Activated naive CD4-positive, alpha-beta T cell treated with anti-CD3 and anti-CD28 coated beads, Interleukin-2, amount 10 ng/mL, durations not matched to agents 7 days and 5 days (primary cell): ENCODE data around the gene GRIK2.

Experiments
- CTCF ChIA-PET: fragments of 350-600 bp; sonication (Branson Sonifier 250); formaldehyde crosslinking; loops from one replicate; lab custom pipeline; 2021; ENCODE audit warnings: antibody characterized with exemption; lab: Charles Lee
- DNase-seq: peaks from one replicate; pipeline ENCODE4 v3.0.0-alpha.2; 2020
- H3K27ac Mint-ChIP-seq: one replicate; pipeline ENCODE4 v1.8.0; 2021; ENCODE audit warnings: mild to moderate bottlenecking, moderate library complexity, mixed read lengths
- H3K27me3 Mint-ChIP-seq: one replicate; pipeline ENCODE4 v1.8.0; 2021; ENCODE audit warnings: mild to moderate bottlenecking, mixed read lengths
- H3K36me3 Mint-ChIP-seq: one replicate; pipeline ENCODE4 v1.8.0; 2021; ENCODE audit warnings: mixed read lengths
- H3K4me1 Mint-ChIP-seq: one replicate; pipeline ENCODE4 v1.8.0; 2021; ENCODE audit warnings: mixed read lengths
- H3K4me3 Mint-ChIP-seq: one replicate; pipeline ENCODE4 v1.8.0; 2021; ENCODE audit warnings: mild to moderate bottlenecking, moderate library complexity, mixed read lengths
- H3K9me3 Mint-ChIP-seq: one replicate; pipeline ENCODE4 v1.8.0; 2021; ENCODE audit warnings: mixed read lengths

The GRIK2 gene

GRCh38 chr6:102015431-102015830 is 621.9 kb downstream of the GRIK2 start:
- no peak for DNase-seq
- Mint-ChIP-seq H3K4me3 (no peak overlapping the region), H3K27ac (no peak overlapping the region), H3K9me3 (peaks cover 7% of the 10 kb centered on the region), H3K27me3 (no peaks in the 10 kb centered on the region), H3K4me1 (no peaks in the 10 kb centered on the region), H3K36me3 (no peaks in the 10 kb centered on the region)
- CTCF ChIA-PET = no interaction called here

GRCh38 chr6:102022281-102022680 is 628.8 kb downstream of the GRIK2 start:
- no peak for DNase-seq
- Mint-ChIP-seq H3K36me3 (no peaks in the 10 kb centered on the region), H3K4me1 (no peaks in the 10 kb centered on the region), H3K4me3 (no peak overlapping the region), H3K9me3 (peaks cover 6% of the 10 kb centered on the region), H3K27me3 (no peaks in the 10 kb centered on the region), H3K27ac (no peak overlapping the region)
- CTCF ChIA-PET = no interaction called here

DNA sequence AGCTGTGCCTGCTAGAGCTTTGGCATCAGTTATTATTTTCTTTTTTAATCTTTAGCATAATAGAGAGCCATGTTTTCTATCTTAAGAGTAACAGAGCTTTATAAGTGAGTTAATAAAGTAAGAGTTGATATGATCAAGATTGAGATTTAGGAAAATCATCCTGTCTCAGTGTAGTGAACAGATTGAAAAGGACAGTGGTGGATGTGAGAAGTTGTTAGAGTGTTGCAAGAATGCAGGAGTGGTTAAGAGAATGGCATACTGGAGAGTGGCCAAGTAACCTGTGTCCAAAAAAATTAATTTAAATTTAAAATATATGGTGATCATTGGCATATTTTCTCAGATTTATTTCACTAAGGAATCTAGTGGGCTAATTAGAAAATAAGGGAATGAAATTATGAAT is 629.3 kb downstream of the GRIK2 start:
- Mint-ChIP-seq H3K27ac (no peak overlapping the region), H3K36me3 (no peaks in the 10 kb centered on the region), H3K27me3 (no peaks in the 10 kb centered on the region), H3K4me3 (no peak overlapping the region), H3K4me1 (no peaks in the 10 kb centered on the region), H3K9me3 (peaks cover 6% of the 10 kb centered on the region)
- CTCF ChIA-PET = no interaction called here
- DNase-seq = no peak

- Mint-ChIP-seq H3K9me3 (peaks cover 6% of the 10 kb centered on the region), H3K27ac (no peak overlapping the region), H3K36me3 (no peaks in the 10 kb centered on the region), H3K4me1 (no peaks in the 10 kb centered on the region), H3K4me3 (no peak overlapping the region), H3K27me3 (no peaks in the 10 kb centered on the region)
- CTCF ChIA-PET = no interaction called here
- no peak for DNase-seq
These were observed 630.6 kb downstream of the GRIK2 start for GRCh38 chr6:102023977-102024657.

- CTCF ChIA-PET = no interaction called here
- Mint-ChIP-seq H3K9me3 (peaks cover 6% of the 10 kb centered on the region), H3K36me3 (no peaks in the 10 kb centered on the region), H3K4me1 (no peaks in the 10 kb centered on the region), H3K4me3 (no peak overlapping the region), H3K27ac (no peak overlapping the region), H3K27me3 (no peaks in the 10 kb centered on the region)
- no peak for DNase-seq
These were observed 633.1 kb downstream of the GRIK2 start for GRCh38 chr6:102026649-102027048.

- Mint-ChIP-seq H3K36me3 (no peaks in the 10 kb centered on the region), H3K27me3 (no peaks in the 10 kb centered on the region), H3K27ac (no peak overlapping the region), H3K9me3 (peaks cover 6% of the 10 kb centered on the region), H3K4me3 (no peak overlapping the region), H3K4me1 (no peaks in the 10 kb centered on the region)
- CTCF ChIA-PET = no interaction called here
- no peak for DNase-seq
These were observed 634.7 kb downstream of the GRIK2 start for GRCh38 chr6:102028176-102028575.

GRCh38 chr6:102038964-102039363 is 645.5 kb downstream of the GRIK2 start:
- Mint-ChIP-seq H3K27me3 (no peaks in the 10 kb centered on the region), H3K9me3 (peaks cover 2% of the 10 kb centered on the region), H3K4me1 (no peaks in the 10 kb centered on the region), H3K27ac (no peak overlapping the region), H3K36me3 (no peaks in the 10 kb centered on the region), H3K4me3 (no peak overlapping the region)
- CTCF ChIA-PET = interaction anchor here (0.7 kb wide), 1 partner anchor 184 kb away, joined by 3 read pairs; no protein-coding TSS in a partner anchor
- DNase-seq = no peak

DNA sequence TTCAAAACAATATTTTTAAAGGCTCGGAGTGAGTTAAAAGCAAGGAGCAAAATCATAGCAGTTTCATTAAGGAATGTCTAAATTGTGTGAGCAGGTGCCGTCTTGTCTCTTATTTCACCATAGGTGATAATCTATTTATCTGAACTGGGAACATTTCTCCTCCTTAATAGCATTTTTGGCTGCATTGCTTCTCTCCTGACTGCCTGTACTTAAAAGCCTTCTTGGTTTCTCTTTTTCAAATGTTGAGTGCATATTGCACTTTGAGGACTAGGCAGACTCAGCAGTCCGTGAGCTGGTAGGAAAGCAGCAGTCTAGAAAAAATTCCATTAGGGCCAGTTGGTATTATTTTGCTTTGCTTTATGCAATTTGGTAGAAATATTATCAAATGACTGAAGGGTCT is 645.9 kb downstream of the GRIK2 start:
- no peaks in the 10 kb centered on the region for H3K4me1 Mint-ChIP-seq
- DNase-seq = no peak
- CTCF ChIA-PET = interaction anchor here (0.7 kb wide), 1 partner anchor 185 kb away, joined by 3 read pairs; no protein-coding TSS in a partner anchor
- no peaks in the 10 kb centered on the region for H3K36me3 Mint-ChIP-seq
- H3K9me3 Mint-ChIP-seq = peaks cover 2% of the 10 kb centered on the region
- H3K27ac Mint-ChIP-seq = no peak overlapping the region
- H3K27me3 Mint-ChIP-seq = no peaks in the 10 kb centered on the region
- no peak overlapping the region for H3K4me3 Mint-ChIP-seq

- CTCF ChIA-PET = no interaction called here
- Mint-ChIP-seq H3K4me3 (no peak overlapping the region), H3K9me3 (peaks cover 6% of the 10 kb centered on the region), H3K27ac (no peak overlapping the region), H3K36me3 (no peaks in the 10 kb centered on the region), H3K4me1 (no peaks in the 10 kb centered on the region), H3K27me3 (no peaks in the 10 kb centered on the region)
- no peak for DNase-seq
These were observed 657.5 kb downstream of the GRIK2 start for GRCh38 chr6:102051001-102051400.

DNA sequence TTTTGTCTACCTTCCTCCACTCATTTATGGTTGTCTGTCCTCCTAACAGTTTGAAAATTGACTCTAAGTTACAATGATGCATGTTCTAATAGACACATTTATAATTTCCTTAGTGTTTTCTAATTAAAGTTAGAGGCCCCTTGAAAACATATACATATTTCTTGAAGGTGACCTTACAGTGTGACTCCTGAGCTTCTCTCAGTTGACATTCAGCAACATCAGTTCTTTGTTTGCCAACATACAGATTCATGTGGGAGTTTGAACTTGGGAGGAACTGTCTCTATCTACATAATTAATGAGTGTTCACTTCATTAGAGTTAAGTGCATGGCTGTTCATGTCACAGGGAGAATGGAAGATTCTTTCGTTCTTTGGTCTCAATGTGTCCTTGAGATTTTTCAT is 658.2 kb downstream of the GRIK2 start:
- Mint-ChIP-seq H3K36me3 (no peaks in the 10 kb centered on the region), H3K4me1 (no peaks in the 10 kb centered on the region), H3K27ac (no peak overlapping the region), H3K4me3 (no peak overlapping the region), H3K9me3 (peaks cover 6% of the 10 kb centered on the region), H3K27me3 (no peaks in the 10 kb centered on the region)
- CTCF ChIA-PET = no interaction called here
- no peak for DNase-seq

- no peak overlapping the region for H3K4me3 Mint-ChIP-seq
- H3K4me1 Mint-ChIP-seq = no peaks in the 10 kb centered on the region
- CTCF ChIA-PET = no interaction called here
- no peak overlapping the region for H3K27ac Mint-ChIP-seq
- no peaks in the 10 kb centered on the region for H3K27me3 Mint-ChIP-seq
- H3K36me3 Mint-ChIP-seq = no peaks in the 10 kb centered on the region
- DNase-seq = no peak
- no peaks in the 10 kb centered on the region for H3K9me3 Mint-ChIP-seq
These were observed 670.6 kb downstream of the GRIK2 start for GRCh38 chr6:102064142-102064541.

GRCh38 chr6:102066301-102066700 is 672.8 kb downstream of the GRIK2 start:
- no peaks in the 10 kb centered on the region for H3K27me3 Mint-ChIP-seq
- no peaks in the 10 kb centered on the region for H3K36me3 Mint-ChIP-seq
- no peak for DNase-seq
- no peaks in the 10 kb centered on the region for H3K4me1 Mint-ChIP-seq
- CTCF ChIA-PET = no interaction called here
- no peak overlapping the region for H3K27ac Mint-ChIP-seq
- H3K4me3 Mint-ChIP-seq = no peak overlapping the region
- peaks cover 2% of the 10 kb centered on the region for H3K9me3 Mint-ChIP-seq

- Mint-ChIP-seq H3K4me3 (no peak overlapping the region), H3K36me3 (no peaks in the 10 kb centered on the region), H3K27me3 (no peaks in the 10 kb centered on the region), H3K9me3 (peaks cover 2% of the 10 kb centered on the region), H3K4me1 (no peaks in the 10 kb centered on the region), H3K27ac (no peak overlapping the region)
- no peak for DNase-seq
- CTCF ChIA-PET = no interaction called here
These were observed 674.9 kb downstream of the GRIK2 start for GRCh38 chr6:102068349-102068929.

DNA sequence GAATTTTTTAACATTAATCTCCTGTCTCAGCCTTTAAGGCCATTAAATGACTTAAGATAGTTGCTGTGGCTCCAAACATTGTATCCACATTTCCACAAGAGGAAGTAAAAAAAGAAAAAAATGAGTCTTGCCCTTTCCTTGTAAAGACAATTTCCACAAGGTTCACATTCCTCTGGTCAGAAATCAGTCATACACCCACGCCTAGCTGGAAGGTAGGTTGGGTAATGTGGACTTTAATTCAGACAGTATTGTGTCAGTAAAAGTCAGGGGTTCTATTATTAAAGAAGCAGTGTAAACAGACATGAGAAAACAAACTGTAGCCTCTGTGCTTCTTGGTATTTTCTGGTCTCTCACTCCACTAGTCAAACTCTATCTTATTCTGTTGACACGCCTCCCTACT is 682.0 kb downstream of the GRIK2 start:
- Mint-ChIP-seq H3K4me3 (no peak overlapping the region), H3K27me3 (no peaks in the 10 kb centered on the region), H3K4me1 (no peaks in the 10 kb centered on the region), H3K27ac (no peak overlapping the region), H3K9me3 (peaks cover 4% of the 10 kb centered on the region), H3K36me3 (no peaks in the 10 kb centered on the region)
- CTCF ChIA-PET = no interaction called here
- no peak for DNase-seq

- no peak overlapping the region for H3K4me3 Mint-ChIP-seq
- no peaks in the 10 kb centered on the region for H3K36me3 Mint-ChIP-seq
- DNase-seq = no peak
- H3K27ac Mint-ChIP-seq = no peak overlapping the region
- H3K9me3 Mint-ChIP-seq = peaks cover 4% of the 10 kb centered on the region
- H3K27me3 Mint-ChIP-seq = no peaks in the 10 kb centered on the region
- CTCF ChIA-PET = no interaction called here
- H3K4me1 Mint-ChIP-seq = no peaks in the 10 kb centered on the region
These were observed 691.7 kb downstream of the GRIK2 start for GRCh38 chr6:102085257-102085656.
